GM19238 (cell line): ENCODE data around the gene CBFA2T3.

Source experiments
- DNase-seq: peaks from one replicate; pipeline ENCODE4 v3.0.0; 2011; ENCODE audit warnings: low spot score; ENCODE audit not compliant: insufficient read length

The CBFA2T3 gene

GRCh38 chr16:88976366-88977017 lies 515 bp downstream of the CBFA2T3 start:
- no peak for DNase-seq

- no peak for DNase-seq
These were observed 1.4 kb downstream of the CBFA2T3 start for GRCh38 chr16:88975511-88976061.

GRCh38 chr16:88974916-88975215 lies 2.1 kb downstream of the CBFA2T3 start:
- no peak for DNase-seq

- DNase-seq: no peak
These were observed 2.7 kb downstream of the CBFA2T3 start for GRCh38 chr16:88974080-88974915.

GRCh38 chr16:88973415-88974050 lies 3.5 kb downstream of the CBFA2T3 start:
- no peak for DNase-seq

GRCh38 chr16:88973007-88973410 lies 4.0 kb downstream of the CBFA2T3 start:
- no peak for DNase-seq

- DNase-seq: no peak
These were observed 4.7 kb downstream of the CBFA2T3 start for GRCh38 chr16:88972349-88972748.

- no peak for DNase-seq
These were observed 5.5 kb downstream of the CBFA2T3 start for GRCh38 chr16:88971371-88972097.

- no peak for DNase-seq
These were observed 6.4 kb downstream of the CBFA2T3 start for GRCh38 chr16:88970539-88971065.

- no peak for DNase-seq
These were observed 7.0 kb downstream of the CBFA2T3 start for GRCh38 chr16:88970050-88970449.

- DNase-seq: no peak
These were observed 7.6 kb downstream of the CBFA2T3 start for GRCh38 chr16:88969361-88969831.

GRCh38 chr16:88968589-88969280 lies 8.3 kb downstream of the CBFA2T3 start:
- DNase-seq: no peak

- DNase-seq: peak; percentile 91
These were observed 9.0 kb downstream of the CBFA2T3 start for GRCh38 chr16:88967830-88968588.

- no peak for DNase-seq
These were observed 9.8 kb downstream of the CBFA2T3 start for GRCh38 chr16:88966986-88967829.

GRCh38 chr16:88965826-88966480 lies 11.1 kb downstream of the CBFA2T3 start:
- DNase-seq: no peak

GRCh38 chr16:88965411-88965810 lies 11.6 kb downstream of the CBFA2T3 start:
- DNase-seq: no peak

- DNase-seq: no peak
These were observed 12.4 kb downstream of the CBFA2T3 start for GRCh38 chr16:88964636-88965035.

GRCh38 chr16:88963583-88963982 lies 13.4 kb downstream of the CBFA2T3 start:
- DNase-seq: no peak
